H9 (cell line): ENCODE data around the gene GATAD2B. TPM values are rescaled to one million over a fixed set of nuclear protein-coding genes. Genes with fewer than 3 reads are reported as not detected.

Experiments used
- DNase-seq: peaks from one replicate; pipeline ENCODE4 v3.0.0-alpha.2; 2017
- H2AFZ ChIP-seq: one replicate; pipeline ENCODE4 v1.6.1; 2013; ENCODE audit warnings: mild to moderate bottlenecking, low read length, control low read depth, moderate library complexity
- H2AK5ac ChIP-seq: 2 replicates; pipeline ENCODE4 v1.6.1; 2013; ENCODE audit warnings: low read length, control low read depth, mixed read lengths; ENCODE audit not compliant: insufficient read length
- H2BK120ac ChIP-seq: one replicate; pipeline ENCODE4 v1.6.1; 2013; ENCODE audit warnings: low read depth, mild to moderate bottlenecking, low read length, control low read depth, inconsistent platforms; ENCODE audit not compliant: poor library complexity, severe bottlenecking
- H2BK12ac ChIP-seq: 2 replicates; pipeline ENCODE4 v1.6.1; 2013; ENCODE audit warnings: low read length, control low read depth, mixed read lengths, low read depth; ENCODE audit not compliant: insufficient read length
- H2BK15ac ChIP-seq: 2 replicates; pipeline ENCODE4 v1.6.1; 2013; ENCODE audit warnings: low read depth, low read length, control low read depth
- H2BK20ac ChIP-seq: one replicate; pipeline ENCODE4 v1.6.1; 2013; ENCODE audit warnings: low read depth, mild to moderate bottlenecking, low read length, control low read depth, inconsistent platforms; ENCODE audit not compliant: poor library complexity, severe bottlenecking
- H2BK5ac ChIP-seq: 2 replicates; pipeline ENCODE4 v1.6.1; 2013; ENCODE audit warnings: low read length, control low read depth, mixed read lengths; ENCODE audit not compliant: insufficient read length
- H3K14ac ChIP-seq: 2 replicates; pipeline ENCODE4 v1.6.1; 2013; ENCODE audit warnings: low read length, control low read depth; ENCODE audit not compliant: insufficient read depth
- H3K18ac ChIP-seq: 2 replicates; pipeline ENCODE4 v1.6.1; 2013; ENCODE audit warnings: low read depth, mild to moderate bottlenecking, mixed read lengths, low read length, control low read depth; ENCODE audit not compliant: insufficient read length
- H3K23ac ChIP-seq: 2 replicates; pipeline ENCODE4 v1.6.1; 2013; ENCODE audit warnings: low read length, control low read depth, mixed read lengths, low read depth; ENCODE audit not compliant: insufficient read length
- H3K23me2 ChIP-seq: 2 replicates; pipeline ENCODE4 v1.6.1; 2013; ENCODE audit warnings: low read depth, mild to moderate bottlenecking, mixed read lengths, low read length, control low read depth; ENCODE audit not compliant: insufficient read length, poor library complexity, severe bottlenecking
- H3K27ac ChIP-seq: 2 replicates; pipeline ENCODE4 v1.5.1; 2013; ENCODE audit warnings: low read length, control low read depth, mixed read lengths, low read depth; ENCODE audit not compliant: insufficient read length
- H3K27me3 ChIP-seq: 2 replicates; pipeline ENCODE4 v1.6.1; 2013; ENCODE audit warnings: low read length, control low read depth, inconsistent platforms; ENCODE audit not compliant: insufficient read depth
- H3K4ac ChIP-seq: 2 replicates; pipeline ENCODE4 v1.6.1; 2013; ENCODE audit warnings: low read depth, mild to moderate bottlenecking, control low read depth, inconsistent platforms, low read length, moderate library complexity
- H3K4me1 ChIP-seq: 2 replicates; pipeline ENCODE4 v1.6.1; 2013; ENCODE audit warnings: low read length, control low read depth, inconsistent platforms; ENCODE audit not compliant: insufficient read depth
- H3K4me2 ChIP-seq: 2 replicates; pipeline ENCODE4 v1.6.1; 2013; ENCODE audit warnings: low read length, control low read depth, mixed read lengths; ENCODE audit not compliant: insufficient read length, insufficient read depth
- H3K56ac ChIP-seq: 2 replicates; pipeline ENCODE4 v1.6.1; 2013; ENCODE audit warnings: low read depth, mild to moderate bottlenecking, mixed read lengths, low read length, control low read depth; ENCODE audit not compliant: insufficient read length
- H3K79me1 ChIP-seq: 2 replicates; pipeline ENCODE4 v1.6.1; 2013; ENCODE audit warnings: low read depth, mild to moderate bottlenecking, moderate library complexity, low read length, control low read depth, inconsistent platforms; ENCODE audit not compliant: insufficient read depth, poor library complexity, severe bottlenecking
- H3K79me2 ChIP-seq: 2 replicates; pipeline ENCODE4 v1.6.1; 2013; ENCODE audit warnings: low read length, control low read depth, inconsistent platforms; ENCODE audit not compliant: insufficient read depth
- H3K9ac ChIP-seq: 2 replicates; pipeline ENCODE4 v1.6.1; 2013; ENCODE audit warnings: low read length, control low read depth, mixed read lengths; ENCODE audit not compliant: insufficient read length; ENCODE audit errors: extremely low read depth
- H3K9me3 ChIP-seq: one replicate; pipeline ENCODE4 v1.6.1; 2013; ENCODE audit warnings: low read depth, low read length, inconsistent platforms; ENCODE audit not compliant: control insufficient read depth
- H3T11ph ChIP-seq: one replicate; pipeline ENCODE4 v1.6.1; 2013; ENCODE audit warnings: mild to moderate bottlenecking, low read length, control low read depth, inconsistent platforms
- H4K20me1 ChIP-seq: one replicate; pipeline ENCODE4 v1.6.1; 2013; ENCODE audit not compliant: control insufficient read depth, insufficient read length, insufficient read depth
- H4K5ac ChIP-seq: 2 replicates; pipeline ENCODE4 v1.6.1; 2013; ENCODE audit warnings: low read depth, mild to moderate bottlenecking, mixed read lengths, low read length, control low read depth; ENCODE audit not compliant: insufficient read length
- H4K8ac ChIP-seq: replicated peaks from 2 replicates; pipeline ENCODE4 v1.6.1; 2013; ENCODE audit warnings: low read length, control low read depth, mixed read lengths, low read depth; ENCODE audit not compliant: insufficient read length
- H4K91ac ChIP-seq: 2 replicates; pipeline ENCODE4 v1.6.1; 2013; ENCODE audit warnings: low read depth, mild to moderate bottlenecking, moderate library complexity, mixed read lengths, low read length, control low read depth; ENCODE audit not compliant: insufficient read length
- H3K27ac Mint-ChIP-seq, 3 experiments: 2 replicates in 2 of 3; 3 replicates in 1 of 3; pipeline ENCODE4 v1.8.0; 2020 to 2021; ENCODE audit warnings: mixed read lengths in 3 of 3, mild to moderate bottlenecking in 1 of 3, moderate library complexity in 1 of 3
- H3K27me3 Mint-ChIP-seq: 2 replicates; pipeline ENCODE4 v1.8.0; 2021; ENCODE audit warnings: low read depth, mild to moderate bottlenecking, moderate library complexity, mixed read lengths
- H3K36me3 Mint-ChIP-seq, 3 experiments: 2 replicates in 2 of 3; 3 replicates in 1 of 3; pipeline ENCODE4 v1.8.0; 2020 to 2021; ENCODE audit warnings: low read depth in 3 of 3, mixed read lengths in 3 of 3; ENCODE audit not compliant: insufficient read depth in 1 of 3
- H3K4me1 Mint-ChIP-seq, 2 experiments: 2 replicates each; pipeline ENCODE4 v1.8.0; 2020; ENCODE audit warnings: mixed read lengths in 2 of 2
- H3K4me3 Mint-ChIP-seq, 2 experiments: 2 replicates in 1 of 2; 3 replicates in 1 of 2; pipeline ENCODE4 v1.8.0; 2020 to 2021; ENCODE audit warnings: mild to moderate bottlenecking in 2 of 2, mixed read lengths in 2 of 2, moderate library complexity in 1 of 2
- H3K9me3 Mint-ChIP-seq, 2 experiments: 2 replicates in 1 of 2; 3 replicates in 1 of 2; pipeline ENCODE4 v1.8.0; 2020; ENCODE audit warnings: mild to moderate bottlenecking in 2 of 2, mixed read lengths in 2 of 2, moderate library complexity in 1 of 2
- CTCF ChIP-seq: fragments of 200-600 bp; sonication (generic); conservative IDR thresholded peaks from 3 replicates; pipeline ENCODE4 v1.8.0; 2021; ENCODE audit warnings: antibody characterized with exemption, mild to moderate bottlenecking
- WGBS: extraction: QIAGEN DNeasy Blood & Tissue Kit; methylation state at CpG from one replicate; pipeline ENCODE4 v1.1.7; 2013; ENCODE audit warnings: missing lambda C conversion rate, low lambda C conversion rate, mixed read lengths; ENCODE audit not compliant: insufficient read length; ENCODE audit errors: extremely low coverage; 5-methylcytosine and 5-hydroxymethylcytosine counted together
- total RNA-seq: library from RNA; stranded (reverse); gene quantifications from 2 replicates; pipeline ENCODE4 v1.2.1, GENCODE V29; 2021

Gene GATAD2B
- total RNA-seq, 1 experiment from 2014 or later: 44.1 TPM

GRCh38 chr1:153926405-153926804 lies 3.6 kb upstream of the GATAD2B start:
- no peak overlapping the region for H3K14ac ChIP-seq
- no peak overlapping the region for H4K91ac ChIP-seq
- no peaks in the 10 kb centered on the region for H3K9me3 ChIP-seq
- no peak overlapping the region for H3K27ac ChIP-seq
- no CpG with 5 or more reads among the region's 4 CpGs for WGBS
- H2BK120ac ChIP-seq: no peak overlapping the region
- peaks cover 6% of the 10 kb centered on the region; the same call in 1 of the 2 replicates for H3K79me2 ChIP-seq
- no peak overlapping the region for H3T11ph ChIP-seq
- no peak overlapping the region for H3K4ac ChIP-seq
- no peak overlapping the region for H2BK12ac ChIP-seq
- no peak overlapping the region for H4K8ac ChIP-seq
- H3K9ac ChIP-seq: no peak overlapping the region
- H2BK20ac ChIP-seq: no peak overlapping the region
- no peak overlapping the region for H3K23ac ChIP-seq
- H3K23me2 ChIP-seq: peaks cover 14% of the 10 kb centered on the region
- Mint-ChIP-seq H3K4me1 (peaks cover 4 to 7% of the 10 kb centered on the region in 2 experiments), H3K9me3 (no peaks in the 10 kb centered on the region), H3K4me3 (no peak overlapping the region), H3K27me3 (no peaks in the 10 kb centered on the region), H3K27ac (no peak overlapping the region), H3K36me3 (peaks cover 2 to 12% (median 12%) of the 10 kb centered on the region in 3 experiments; a peak in 6 of 7 replicates)
- H3K27me3 ChIP-seq: no peaks in the 10 kb centered on the region
- DNase-seq: no peak
- H2AFZ ChIP-seq: no peak overlapping the region
- H2AK5ac ChIP-seq: no peak overlapping the region
- no peaks in the 10 kb centered on the region for H3K4me1 ChIP-seq
- H2BK15ac ChIP-seq: no peak overlapping the region
- no peak overlapping the region for H3K4me2 ChIP-seq
- no peak for TF ChIP-seq CTCF
- no peaks in the 10 kb centered on the region for H3K79me1 ChIP-seq
- H4K5ac ChIP-seq: no peak overlapping the region
- H2BK5ac ChIP-seq: no peak overlapping the region
- peaks cover 4% of the 10 kb centered on the region for H4K20me1 ChIP-seq
- no peak overlapping the region for H3K56ac ChIP-seq
- H3K18ac ChIP-seq: no peak overlapping the region
